DMS153 treated with DMSO at 0.1 percent for 48 hours (cell line): ENCODE measurements around the gene ZNF714.
A peak's percentile ranks its signal among the peaks of the same experiment; 100 is the strongest.
"Not testable (repeated sequence)": the region's sequence is repeated elsewhere in the genome, so short reads cannot be mapped to it uniquely, and the experiment has no call there.

ENCODE experiments used
- DNase-seq: peaks from one replicate; lab custom pipeline; 2025; ENCODE audit not compliant: unreplicated experiment; lab: John Stamatoyannopoulos, UW

Gene ZNF714

DNA sequence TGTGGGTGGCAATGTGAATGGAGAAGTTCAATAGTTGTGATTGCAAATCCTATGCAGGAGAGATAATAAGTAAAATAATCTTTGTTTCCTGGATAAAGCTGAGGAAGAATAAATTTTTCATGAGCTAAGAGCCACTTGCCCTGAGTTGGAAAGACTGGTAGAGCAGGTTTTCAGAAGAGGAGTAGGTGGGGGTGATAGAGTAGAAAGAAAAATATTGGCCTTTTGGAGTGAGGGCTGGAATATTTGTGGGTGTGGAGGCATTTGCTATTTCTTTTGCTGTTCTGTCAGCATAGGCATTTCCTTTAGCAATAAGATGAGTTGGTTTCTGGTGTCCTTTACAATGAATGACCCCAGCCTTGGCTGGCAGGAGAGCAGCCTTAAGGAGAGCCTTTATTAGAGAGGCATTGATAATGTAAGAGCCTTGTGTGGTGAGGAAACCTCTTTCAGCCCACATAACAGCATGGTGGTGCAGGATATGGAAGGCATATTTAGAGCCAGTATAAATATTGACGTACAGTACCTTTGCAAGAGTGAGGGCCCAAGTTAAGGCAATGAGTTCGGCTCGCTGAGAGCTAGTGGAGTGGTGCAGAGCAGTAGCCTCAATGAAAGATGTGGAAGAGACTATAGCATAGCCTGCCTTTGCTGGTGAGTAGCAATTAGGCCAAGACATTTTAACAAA is 48.2 kb downstream of the ZNF714 start:
- no peak for DNase-seq

DNA sequence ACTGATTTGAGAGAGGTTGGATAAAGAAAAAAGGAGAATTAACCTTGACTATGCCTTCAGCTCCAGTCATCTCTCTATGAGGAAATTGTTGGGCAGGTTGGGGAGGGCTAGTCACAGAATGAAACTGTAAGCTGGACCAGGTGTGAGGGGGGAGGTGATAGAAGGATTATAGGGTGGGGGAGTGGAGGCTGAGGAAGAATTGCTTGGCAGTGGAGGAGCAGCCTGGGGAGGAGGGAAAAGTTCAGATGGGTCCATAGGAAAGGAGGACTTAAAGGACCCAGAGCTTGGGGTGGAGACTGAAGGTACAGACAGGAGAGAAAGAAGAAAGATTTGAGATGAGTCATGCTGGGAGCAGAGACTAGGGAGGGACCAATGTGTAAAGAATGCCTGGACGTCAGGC is 51.6 kb downstream of the ZNF714 start:
- no peak for DNase-seq

DNA sequence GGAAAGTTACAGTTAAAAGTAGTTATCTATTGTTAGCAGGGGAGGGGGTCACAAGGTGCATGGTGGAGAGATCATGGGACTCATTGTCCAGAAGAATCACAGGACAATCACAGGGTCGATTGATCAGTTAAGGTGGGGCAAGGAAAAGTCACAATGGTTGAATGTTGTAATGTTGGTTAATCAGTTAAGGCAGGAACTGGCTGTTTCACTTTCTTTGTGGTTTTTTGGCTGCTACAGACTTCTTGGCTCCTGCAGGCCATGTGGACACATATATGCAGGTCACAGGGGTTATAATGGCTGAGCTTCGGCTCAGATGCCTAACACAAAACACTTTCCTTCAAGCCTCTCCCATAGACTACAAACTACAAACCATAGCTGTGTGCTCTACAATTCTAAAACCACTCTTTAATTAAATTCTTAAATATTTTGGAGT is 52.9 kb downstream of the ZNF714 start:
- no peak for DNase-seq

DNA sequence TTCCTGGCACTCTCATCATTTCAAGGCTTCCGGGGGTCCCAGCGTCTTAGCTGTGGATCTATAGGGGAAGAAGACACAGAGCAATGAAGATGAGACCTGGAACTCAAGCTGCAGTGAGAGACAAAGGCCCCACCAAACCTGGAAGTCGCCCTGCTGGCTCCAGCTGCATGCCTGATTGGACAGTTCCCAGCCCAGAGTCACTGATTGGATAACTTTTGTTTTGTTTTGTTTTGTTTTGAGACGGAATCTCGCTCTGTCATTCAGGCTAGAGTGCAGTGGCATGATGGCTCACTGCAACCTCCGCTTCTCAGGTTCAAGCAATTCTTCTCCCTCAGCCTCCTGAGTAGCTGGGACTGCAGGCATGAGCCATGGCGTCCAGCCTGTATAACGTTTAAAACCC is 53.4 kb downstream of the ZNF714 start:
- DNase-seq: no peak

DNA sequence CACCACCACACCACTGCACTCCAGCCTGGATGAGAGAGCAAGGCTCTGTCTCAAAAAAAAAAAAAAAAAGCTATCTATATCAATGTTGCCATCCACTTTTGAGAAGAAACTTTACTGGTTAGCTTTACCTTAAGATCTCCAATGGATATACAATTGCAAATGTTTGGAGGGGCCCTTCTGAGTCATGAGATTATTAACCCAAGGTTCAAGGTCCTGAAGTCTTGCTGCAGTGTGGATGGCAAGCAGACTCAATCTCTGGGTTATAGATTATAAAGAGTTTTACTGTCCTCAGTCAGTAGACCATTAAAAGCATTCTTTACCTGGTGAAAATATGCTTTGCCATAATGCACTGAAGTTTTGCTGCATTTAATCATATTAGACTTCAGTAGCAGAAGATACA is 56.1 kb downstream of the ZNF714 start:
- no peak for DNase-seq

DNA sequence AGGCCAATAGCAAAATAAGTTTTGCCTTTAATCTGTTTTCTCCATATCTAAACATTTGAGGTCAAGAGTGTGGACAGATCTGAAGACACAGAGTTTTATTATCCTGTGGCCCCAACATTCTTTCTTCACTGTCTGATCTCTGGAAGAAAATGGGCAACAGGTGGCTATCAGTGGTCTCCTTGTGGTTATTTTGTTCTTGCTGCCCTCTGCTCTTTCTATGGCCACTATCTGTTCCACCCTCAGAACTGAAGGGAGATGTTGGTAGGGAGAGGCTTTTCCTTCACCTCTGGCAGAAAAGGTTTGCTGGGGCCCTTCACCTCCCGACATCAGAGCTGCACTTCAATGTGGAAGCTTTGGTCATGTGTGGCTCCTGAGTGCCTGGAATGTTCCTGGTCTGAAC is 59.0 kb downstream of the ZNF714 start:
- DNase-seq: not testable (repeated sequence)

DNA sequence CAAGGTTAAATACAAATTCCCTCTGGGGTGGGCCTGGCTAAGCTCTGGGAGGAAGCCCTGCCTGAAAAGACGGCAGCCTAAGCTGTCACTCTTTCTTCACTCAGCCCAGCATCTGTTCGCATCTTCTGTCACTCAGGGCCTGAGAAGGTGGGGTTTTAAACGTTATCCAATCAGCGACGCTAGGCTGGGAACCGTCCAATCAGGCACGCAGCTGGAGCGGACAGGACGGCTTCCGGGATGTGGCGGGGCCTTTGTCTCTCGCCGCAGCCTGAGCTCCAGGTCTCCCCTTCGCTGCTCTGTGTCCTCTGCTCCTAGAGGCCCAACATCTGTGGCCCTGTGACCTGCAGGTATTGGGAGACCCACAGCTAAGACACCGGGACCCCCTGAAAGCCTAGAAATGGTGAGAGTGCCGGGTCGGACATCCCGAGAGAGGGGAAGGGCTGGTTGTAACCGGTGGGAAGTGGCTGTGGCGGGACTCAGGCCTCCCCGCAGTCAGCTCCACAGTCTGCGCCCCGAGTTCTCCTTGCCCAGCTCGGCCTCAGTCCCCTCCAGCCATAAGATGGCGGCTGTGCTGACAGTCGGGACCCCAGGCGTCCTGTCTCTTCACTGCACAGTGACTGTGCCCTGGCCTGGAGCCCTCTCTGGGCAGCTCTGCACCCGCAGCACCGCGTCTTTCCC is 59.9 kb downstream of the ZNF714 start, which contains the start of gene ZNF431:
Gene ZNF431, plus strand, starts transcription at position 254 of the 678 bp plus-strand sequence. Its CDS starts 144 bp downstream, at position 398.
- DNase-seq: peak; percentile 78

DNA sequence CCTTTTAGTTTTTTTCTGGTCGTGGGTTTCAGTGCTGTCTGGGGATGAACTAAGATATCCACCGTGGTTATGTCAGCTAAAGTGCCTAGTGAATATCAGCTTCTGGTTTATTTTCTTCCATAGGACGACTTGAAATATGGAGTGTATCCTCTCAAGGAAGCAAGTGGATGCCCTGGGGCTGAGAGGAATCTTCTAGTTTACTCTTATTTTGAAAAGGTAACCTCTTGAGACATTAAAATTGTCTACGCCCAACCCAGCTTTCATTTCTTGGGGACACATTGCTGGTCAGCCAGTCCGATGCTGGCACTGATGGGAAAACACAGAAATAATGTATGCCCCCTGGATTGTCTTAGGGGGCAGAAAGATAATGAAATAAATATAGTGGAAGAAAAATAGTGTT is 61.4 kb downstream of the ZNF714 start:
- DNase-seq: no peak

DNA sequence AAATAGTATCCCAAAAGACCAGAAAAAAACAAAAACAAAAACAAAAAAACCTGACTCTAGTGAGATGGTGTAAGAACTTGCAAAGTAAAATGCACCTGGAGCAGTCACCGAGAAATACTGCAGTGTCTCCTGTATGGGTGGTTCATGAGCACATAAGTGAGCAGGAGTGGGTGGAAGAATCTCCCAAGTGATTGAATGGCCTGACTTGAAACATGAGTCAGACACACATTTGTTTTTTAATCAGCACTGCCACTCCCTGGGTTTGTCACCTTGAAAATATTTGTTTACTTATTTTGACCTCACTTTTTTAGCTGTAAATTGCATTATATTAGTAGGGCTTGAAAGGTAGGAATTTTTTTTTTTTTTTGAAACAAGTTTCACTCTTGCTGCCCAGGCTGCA is 61.9 kb downstream of the ZNF714 start:
- no peak for DNase-seq

DNA sequence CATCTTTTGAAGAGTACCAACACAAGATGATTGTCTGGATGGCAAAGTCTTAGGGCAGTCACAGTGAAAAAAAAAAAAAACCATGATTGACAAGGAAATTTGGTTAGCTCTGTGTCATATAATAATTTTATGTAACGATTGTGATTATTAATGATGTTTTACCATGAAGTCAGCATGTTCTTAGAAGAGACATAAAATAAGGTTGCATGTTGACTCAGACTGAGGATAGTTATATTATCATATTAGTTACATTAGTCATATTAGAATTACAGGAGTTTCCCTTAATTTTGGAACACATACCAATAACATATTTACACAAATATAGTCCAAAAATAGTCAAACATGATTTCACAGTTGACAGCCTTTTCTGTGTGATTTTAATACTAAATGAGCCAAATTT is 65.5 kb downstream of the ZNF714 start:
- DNase-seq: no peak

DNA sequence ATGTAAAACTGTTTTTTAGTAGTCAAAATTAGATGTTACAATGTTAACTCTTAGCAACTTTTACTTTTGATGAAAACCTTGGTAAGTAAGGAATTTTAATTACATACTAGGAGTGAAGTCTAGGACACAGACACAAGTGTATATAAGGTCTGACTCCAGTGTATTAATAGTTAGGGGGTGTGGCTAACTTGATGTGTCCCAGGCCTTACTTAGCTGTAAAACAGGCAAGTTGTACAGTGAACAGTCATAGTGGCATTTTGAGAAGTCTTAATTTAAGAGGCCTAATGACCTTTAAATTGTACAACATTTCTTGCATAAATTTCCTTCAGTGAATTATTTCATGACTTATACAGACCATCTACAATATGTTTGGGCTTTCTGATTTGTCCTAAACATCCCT is 66.7 kb downstream of the ZNF714 start:
- DNase-seq: no peak

DNA sequence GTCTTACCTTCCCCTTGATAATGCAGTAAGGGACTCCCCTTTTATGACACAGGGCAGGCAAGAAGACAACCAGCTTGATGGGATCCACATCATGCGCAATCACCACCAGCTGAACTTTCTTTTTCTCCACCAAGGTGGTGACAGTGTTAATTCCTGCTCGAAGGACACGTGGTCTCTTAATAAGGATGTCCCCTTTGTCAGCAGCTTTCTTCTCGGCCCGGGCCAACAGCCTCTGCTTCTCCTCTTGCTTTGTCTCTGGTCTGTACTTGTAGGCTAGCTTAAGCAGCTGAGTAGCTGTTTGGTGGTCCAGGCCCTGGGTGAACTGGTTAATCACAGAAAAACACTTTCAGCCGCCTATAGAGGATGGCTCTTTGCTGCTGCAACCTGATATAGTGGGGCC is 67.9 kb downstream of the ZNF714 start:
- DNase-seq: no peak

DNA sequence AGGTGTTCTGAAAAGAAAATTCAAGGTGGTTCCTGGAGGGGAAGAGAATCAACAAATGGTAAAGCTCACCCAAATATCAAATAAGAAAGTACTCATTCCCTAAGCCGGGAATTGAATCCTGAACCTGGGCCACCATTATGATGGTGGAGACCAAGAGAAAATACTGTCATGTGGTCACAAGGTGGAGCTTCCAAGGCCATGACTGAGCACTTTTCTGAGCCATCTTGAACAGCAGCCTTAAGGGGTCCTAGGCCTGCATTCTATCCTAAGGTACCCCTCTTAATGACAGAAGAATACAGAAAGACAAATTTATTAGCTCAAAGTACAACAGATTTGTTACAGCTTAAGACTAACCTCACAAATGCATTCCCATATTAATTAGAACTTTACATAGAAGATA is 69.5 kb downstream of the ZNF714 start:
- DNase-seq: no peak

DNA sequence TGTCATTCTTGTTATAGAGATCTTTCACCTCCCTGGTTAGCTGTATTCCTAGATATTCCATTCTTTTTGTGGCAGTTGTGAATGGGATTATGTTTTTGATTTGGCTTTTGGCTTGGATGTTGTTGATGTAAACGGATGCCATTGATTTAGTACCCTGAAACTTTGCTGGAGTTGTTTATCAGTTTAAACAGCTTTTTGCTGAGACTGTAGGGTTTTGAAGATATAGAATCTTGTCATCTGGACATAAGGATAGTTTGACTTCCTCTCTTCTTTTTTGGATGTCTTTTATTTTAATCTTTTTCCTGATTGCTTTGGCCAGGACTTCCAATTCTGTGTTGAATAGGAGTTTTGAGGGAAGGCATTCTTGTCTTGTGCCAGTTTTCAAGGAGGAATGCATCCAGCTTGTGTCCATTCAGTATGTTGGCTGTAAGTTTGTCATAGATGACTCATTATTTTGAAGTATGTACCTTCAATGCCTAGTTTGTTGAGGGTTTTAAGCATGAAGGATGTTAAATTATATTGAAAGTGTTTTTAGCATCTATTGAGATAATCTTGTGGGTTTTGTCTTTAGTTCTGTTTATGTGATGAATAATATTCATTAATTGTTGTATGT is 76.6 kb downstream of the ZNF714 start:
- no peak for DNase-seq

DNA sequence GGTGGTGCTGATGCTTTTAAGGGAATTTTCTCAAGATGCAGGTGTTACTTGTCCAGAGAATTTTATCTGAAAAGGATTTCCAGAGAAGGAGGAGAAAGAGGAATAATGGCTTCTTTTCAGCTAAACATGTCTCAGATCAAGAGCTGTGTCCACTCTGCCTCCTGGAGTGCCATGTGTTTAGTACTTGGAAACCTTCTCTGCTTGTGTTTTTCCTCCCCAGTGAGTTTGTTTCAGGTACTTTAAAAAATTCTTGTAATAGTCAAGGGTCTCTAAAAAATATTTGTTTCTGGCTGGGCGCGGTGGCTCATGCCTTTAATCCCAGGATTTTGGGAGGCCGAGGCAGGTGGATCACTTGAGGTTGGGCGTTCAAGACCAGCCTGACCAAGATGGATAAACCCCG is 82.5 kb downstream of the ZNF714 start:
- no peak for DNase-seq

DNA sequence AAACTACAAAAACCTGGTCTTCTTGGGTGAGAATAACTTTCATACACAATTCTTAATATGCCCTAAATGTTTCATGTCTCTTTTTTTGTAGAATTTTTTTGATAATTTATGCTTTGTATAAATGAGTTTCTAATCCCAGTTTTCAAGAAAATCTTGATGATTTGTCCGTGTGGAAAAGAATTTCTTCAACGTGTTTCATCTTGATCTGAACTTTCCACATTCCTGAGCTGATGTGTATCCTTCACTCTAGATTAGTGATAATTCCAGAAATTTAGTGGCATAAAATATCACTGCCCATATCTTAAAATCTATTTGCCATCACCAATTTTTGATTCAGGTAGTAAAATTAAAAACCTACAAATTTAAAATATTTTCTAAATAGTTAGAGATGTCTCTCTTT is 84.4 kb downstream of the ZNF714 start:
- DNase-seq: no peak
